ENCODE results near the gene GRK5. TPM values are rescaled to one million over a fixed set of nuclear protein-coding genes. Genes with fewer than 3 reads are reported as not detected.
A peak's percentile ranks its signal among the peaks of the same experiment; 100 is the strongest.

GRK5 gene
- total RNA-seq, 1 experiment from 2014 or later, result 1.2 TPM

- Histone ChIP-seq H3K9me3 (ENCODE audit: control insufficient read depth, low read depth, low read length) (no peaks in the 10 kb centered on the region), H2BK12ac (ENCODE audit: insufficient read length, low read depth, low read length) (no peak overlapping the region), H2BK20ac (ENCODE audit: low read depth, low read length, poor library complexity, severe bottlenecking) (no peak overlapping the region), H3K4me2 (ENCODE audit: insufficient read depth, insufficient read length, low read length) (no peak overlapping the region), H2AFZ (ENCODE audit: low read length) (no peak overlapping the region), H3K23ac (ENCODE audit: insufficient read length, low read depth, low read length) (no peak overlapping the region), H3K4me1 (ENCODE audit: insufficient read depth, low read length) (no peaks in the 10 kb centered on the region), H3K18ac (ENCODE audit: insufficient read length, low read depth, low read length) (no peak overlapping the region), H4K8ac (replicated peaks; ENCODE audit: insufficient read length, low read depth, low read length) (no peak overlapping the region), H4K5ac (ENCODE audit: insufficient read length, low read depth, low read length) (no peak overlapping the region), H4K91ac (ENCODE audit: insufficient read length, low read depth, low read length) (no peak overlapping the region), H2BK120ac (ENCODE audit: low read depth, low read length, poor library complexity, severe bottlenecking) (no peak overlapping the region), H3K4ac (ENCODE audit: low read depth, low read length) (no peak overlapping the region), H3K79me1 (ENCODE audit: insufficient read depth, low read depth, low read length, poor library complexity, severe bottlenecking) (no peaks in the 10 kb centered on the region), H3K14ac (ENCODE audit: insufficient read depth, low read length) (no peak overlapping the region), H3K56ac (ENCODE audit: insufficient read length, low read depth, low read length) (no peak overlapping the region), H3T11ph (ENCODE audit: low read length) (no peak overlapping the region), H3K79me2 (ENCODE audit: insufficient read depth, low read length) (no peaks in the 10 kb centered on the region), H2BK15ac (ENCODE audit: low read depth, low read length) (no peak overlapping the region), H3K23me2 (ENCODE audit: insufficient read length, low read depth, low read length, poor library complexity, severe bottlenecking) (no peaks in the 10 kb centered on the region), H3K27me3 (ENCODE audit: insufficient read depth, low read length) (no peaks in the 10 kb centered on the region), H4K20me1 (ENCODE audit: control insufficient read depth, insufficient read depth, insufficient read length) (no peaks in the 10 kb centered on the region), H3K27ac (ENCODE audit: insufficient read length, low read depth, low read length) (no peak overlapping the region), H3K9ac (ENCODE audit: extremely low read depth, insufficient read length, low read length) (no peak overlapping the region), H2BK5ac (ENCODE audit: insufficient read length, low read length) (no peak overlapping the region), H2AK5ac (ENCODE audit: insufficient read length, low read length) (no peak overlapping the region)
- Mint-ChIP-seq H3K36me3 (ENCODE audit: insufficient read depth in 1 of 3, low read depth in 3 of 3) (no peaks in the 10 kb centered on the region), H3K9me3 (no peaks in the 10 kb centered on the region), H3K4me3 (no peak overlapping the region), H3K27ac (peak overlapping the region in 1 of 3 experiments; percentile 88; a peak in 1 of 7 replicates), H3K27me3 (ENCODE audit: low read depth) (peaks cover 4% of the 10 kb centered on the region), H3K4me1 (peaks cover 9 to 15% of the 10 kb centered on the region in 2 experiments)
- no peak for DNase-seq
- WGBS (ENCODE audit: extremely low coverage, insufficient read length, low lambda C conversion rate), result no CpG with 5 or more reads among the region's 6 CpGs
- no peak for TF ChIP-seq CTCF (conservative IDR thresholded peaks at IDR 0.05)
Observed at GRCh38 chr10:119415121-119415520, 207.8 kb downstream of the GRK5 start.

Measured in H9 (cell line).